Esophagus muscularis mucosa (tissue), 4 donors: ENCODE results near the gene ZNF385C. TPM values are rescaled to one million over a fixed set of nuclear protein-coding genes. Genes with fewer than 3 reads are reported as not detected.

Experiments
- DNase-seq: peaks from one replicate; pipeline ENCODE4 v3.0.0-alpha.2; 2017; ENCODE audit errors: extremely low spot score
- H3K27ac ChIP-seq, 4 donors: fragments of 200-600 bp; sonication (generic); replicated peaks in 1 of 4; 1 replicate in 3 of 4; 2 replicates in 1 of 4; pipeline ENCODE4 v1.5.1; 2016 to 2019; ENCODE audit warnings: mild to moderate bottlenecking in 1 of 4
- H3K27me3 ChIP-seq, 4 donors: fragments of 200-600 bp; sonication (generic); one replicate each; pipeline versions ENCODE4 v1.5.1 to v1.6.0; 2016 to 2019
- H3K36me3 ChIP-seq, 4 donors: fragments of 200-600 bp; sonication (generic); one replicate each; pipeline ENCODE4 v1.5.1; 2016 to 2019
- H3K4me1 ChIP-seq, 4 donors: fragments of 200-600 bp; sonication (generic); one replicate each; pipeline ENCODE4 v1.5.1; 2016 to 2019
- H3K4me3 ChIP-seq, 4 donors: fragments of 200-600 bp; sonication (generic); 1 replicate in 2 of 4; 2 replicates in 2 of 4; pipeline ENCODE4 v1.5.1; 2016 to 2019; ENCODE audit warnings: mild to moderate bottlenecking in 4 of 4, moderate library complexity in 1 of 4
- H3K9me3 ChIP-seq, 4 donors: fragments of 200-600 bp; sonication (generic); 1 replicate in 3 of 4; 2 replicates in 1 of 4; pipeline ENCODE4 v1.5.1; 2016 to 2019
- EP300 ChIP-seq: sonication (generic); formaldehyde crosslinking; IDR thresholded peaks from one replicate; pipeline ENCODE4 v1.6.1; 2017; ENCODE audit warnings: antibody characterized with exemption
- POLR2A ChIP-seq: fragments of 450-650 bp; IDR thresholded peaks from one replicate; pipeline ENCODE4 v1.6.1; 2017; ENCODE audit warnings: antibody characterized with exemption, moderate library complexity, mild to moderate bottlenecking, low read depth
- POLR2AphosphoS5 ChIP-seq, 2 donors: sonication (generic); formaldehyde crosslinking; IDR thresholded peaks; one replicate each; pipeline ENCODE4 v1.6.1; 2017; ENCODE audit warnings: antibody characterized with exemption in 2 of 2
- WGBS: methylation state at CpG from one replicate; pipeline ENCODE4 v1.1.5; 2018; 5-methylcytosine and 5-hydroxymethylcytosine counted together
- intact Hi-C: fragments of 100-400 bp; cut with DNase I; formaldehyde crosslinking; loops from one replicate; pipeline ENCODE4 v1.15.1; 2023
- total RNA-seq, 4 donors: library from RNA; depleted of rRNA; stranded (reverse); fragments of >200 nt; gene quantifications; one replicate each; pipeline versions ENCODE4 v1.1.0 to v1.2.1, GENCODE V29; 2016
- TF ChIP-seq, protein P1 (sequence below), 3 experiments: fragments of 200-600 bp in 2 of 3; fragments of 450-650 bp in 1 of 3; sonication (generic) in 2 of 3; IDR thresholded peaks; one replicate each; pipeline ENCODE4 v1.5.1; 2017 to 2019; ENCODE audit warnings: antibody characterized with exemption in 3 of 3, mild to moderate bottlenecking in 2 of 3, moderate library complexity in 1 of 3

The ZNF385C gene
- total RNA-seq, 4 donors from 2014 or later: 0.39 to 0.42 TPM; not detected in 2

DNA sequence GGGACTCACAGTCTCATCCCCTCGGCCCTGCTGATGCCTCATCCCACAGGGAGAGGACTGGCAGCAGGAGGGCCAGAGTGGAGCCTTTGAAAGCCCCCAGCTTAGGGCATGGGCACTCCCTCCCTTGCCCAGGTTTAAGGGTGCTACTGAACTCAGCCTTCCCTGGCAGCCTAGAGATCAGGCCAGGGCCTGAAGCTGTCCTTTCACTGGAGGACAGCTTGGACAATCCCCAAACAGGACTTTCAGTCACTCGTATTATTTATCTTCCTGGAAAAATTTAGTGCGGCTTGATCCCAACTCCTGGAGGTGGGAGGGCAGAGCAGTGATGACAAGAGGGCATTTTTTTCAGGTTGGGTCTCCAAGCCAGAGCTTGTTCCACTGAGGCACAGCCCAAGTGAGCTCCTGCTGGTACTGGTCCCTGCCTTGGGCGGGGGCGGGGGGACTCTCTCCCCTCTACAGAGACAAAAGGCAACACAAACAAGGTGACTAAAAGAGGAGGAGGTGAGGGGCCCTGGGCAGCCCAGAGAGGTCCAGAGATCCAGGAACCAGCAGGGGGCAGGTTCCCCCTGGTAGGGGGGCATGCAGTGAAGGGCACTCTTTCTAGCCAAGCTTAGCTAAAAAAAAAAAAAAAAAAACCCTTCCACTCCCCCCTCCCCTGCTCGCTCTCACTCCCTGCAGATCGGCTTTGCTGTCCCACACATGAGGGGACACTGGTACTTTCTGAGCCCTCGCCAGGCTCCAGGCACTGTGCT, 1.7 kb downstream of the ZNF385C start:
- WGBS: 70% methylated on average over 8 of the region's 8 CpGs
- intact Hi-C loops: no loop called here
- no peaks in the 10 kb centered on the region for H3K9me3 ChIP-seq
- DNase-seq: no peak
- H3K36me3 ChIP-seq: no peaks in the 10 kb centered on the region
- H3K4me1 ChIP-seq: peaks cover 6 to 14% (median 11%) of the 10 kb centered on the region in 4 donors
- no peak overlapping the region for H3K27ac ChIP-seq
- no peak overlapping the region for H3K4me3 ChIP-seq
- TF ChIP-seq, protein P1, sequence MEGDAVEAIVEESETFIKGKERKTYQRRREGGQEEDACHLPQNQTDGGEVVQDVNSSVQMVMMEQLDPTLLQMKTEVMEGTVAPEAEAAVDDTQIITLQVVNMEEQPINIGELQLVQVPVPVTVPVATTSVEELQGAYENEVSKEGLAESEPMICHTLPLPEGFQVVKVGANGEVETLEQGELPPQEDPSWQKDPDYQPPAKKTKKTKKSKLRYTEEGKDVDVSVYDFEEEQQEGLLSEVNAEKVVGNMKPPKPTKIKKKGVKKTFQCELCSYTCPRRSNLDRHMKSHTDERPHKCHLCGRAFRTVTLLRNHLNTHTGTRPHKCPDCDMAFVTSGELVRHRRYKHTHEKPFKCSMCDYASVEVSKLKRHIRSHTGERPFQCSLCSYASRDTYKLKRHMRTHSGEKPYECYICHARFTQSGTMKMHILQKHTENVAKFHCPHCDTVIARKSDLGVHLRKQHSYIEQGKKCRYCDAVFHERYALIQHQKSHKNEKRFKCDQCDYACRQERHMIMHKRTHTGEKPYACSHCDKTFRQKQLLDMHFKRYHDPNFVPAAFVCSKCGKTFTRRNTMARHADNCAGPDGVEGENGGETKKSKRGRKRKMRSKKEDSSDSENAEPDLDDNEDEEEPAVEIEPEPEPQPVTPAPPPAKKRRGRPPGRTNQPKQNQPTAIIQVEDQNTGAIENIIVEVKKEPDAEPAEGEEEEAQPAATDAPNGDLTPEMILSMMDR (IDR thresholded peaks at IDR 0.05): no peak
- no peak for TF ChIP-seq POLR2AphosphoS5 (IDR thresholded peaks at IDR 0.05)
- no peak for TF ChIP-seq EP300
- TF ChIP-seq POLR2A: no peak
- H3K27me3 ChIP-seq: peaks cover 0 to 64% (median 10%) of the 10 kb centered on the region in 4 donors

DNA sequence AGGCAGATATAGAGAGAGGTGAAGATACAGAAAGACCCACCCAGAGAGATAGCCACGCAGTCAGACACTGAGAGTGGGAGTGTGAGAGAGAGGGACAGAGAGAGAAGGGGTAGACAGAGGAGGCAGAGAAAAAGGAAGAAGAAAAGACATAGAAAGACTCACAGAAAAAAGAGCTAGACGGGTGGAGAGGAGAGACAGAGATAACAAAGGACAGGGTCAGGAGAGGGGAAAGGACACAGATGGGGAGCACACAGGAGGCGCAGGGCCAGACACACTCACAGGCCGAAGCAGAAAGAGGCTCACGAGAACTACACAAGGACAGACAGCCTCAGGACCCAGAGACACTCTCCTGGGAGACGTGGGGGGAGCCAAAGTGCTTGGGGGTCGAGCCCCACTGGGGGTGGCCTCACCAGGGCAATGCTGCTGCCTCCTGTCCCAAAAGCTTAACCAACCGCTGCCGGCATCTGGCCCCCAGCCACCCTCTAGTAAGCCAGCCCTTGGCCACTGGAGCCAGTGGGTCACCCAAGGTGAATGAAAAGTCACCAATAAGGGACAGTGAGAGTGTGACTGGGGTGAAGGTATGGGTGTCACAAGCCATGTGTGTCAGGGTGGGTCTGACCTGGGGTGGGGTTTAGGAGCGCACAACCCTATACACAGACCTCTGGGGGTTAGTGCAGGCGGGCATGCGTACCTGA, 3.8 kb downstream of the ZNF385C start:
- H3K4me1 ChIP-seq: peaks cover 6 to 14% (median 10%) of the 10 kb centered on the region in 4 donors
- peaks cover 0 to 64% (median 10%) of the 10 kb centered on the region in 4 donors for H3K27me3 ChIP-seq
- H3K4me3 ChIP-seq: no peak overlapping the region
- TF ChIP-seq, protein P1 (IDR thresholded peaks at IDR 0.05): no peak
- TF ChIP-seq POLR2A: no peak
- TF ChIP-seq POLR2AphosphoS5 (IDR thresholded peaks at IDR 0.05): no peak
- no peak for TF ChIP-seq EP300
- intact Hi-C loops: no loop called here
- H3K36me3 ChIP-seq: no peaks in the 10 kb centered on the region
- H3K27ac ChIP-seq: no peak overlapping the region
- no peaks in the 10 kb centered on the region for H3K9me3 ChIP-seq
- WGBS: 92% methylated on average over 12 of the region's 12 CpGs
- no peak for DNase-seq

- Histone ChIP-seq H3K27ac (no peak overlapping the region), H3K27me3 (peaks cover 0 to 71% (median 13%) of the 10 kb centered on the region in 4 donors), H3K4me3 (no peak overlapping the region), H3K4me1 (peaks cover 1 to 7% (median 3%) of the 10 kb centered on the region in 4 donors), H3K36me3 (no peaks in the 10 kb centered on the region), H3K9me3 (no peaks in the 10 kb centered on the region)
- intact Hi-C loops: no loop called here
- 68% methylated on average over 6 of the region's 6 CpGs for WGBS
- DNase-seq: no peak
- TF ChIP-seq POLR2AphosphoS5 (IDR thresholded peaks at IDR 0.05): no peak
- TF ChIP-seq, protein P1 (IDR thresholded peaks at IDR 0.05): no peak
- TF ChIP-seq POLR2A: no peak
- no peak for TF ChIP-seq EP300
Observed at GRCh38 chr17:42092939-42093338, 5.3 kb downstream of the ZNF385C start.

DNA sequence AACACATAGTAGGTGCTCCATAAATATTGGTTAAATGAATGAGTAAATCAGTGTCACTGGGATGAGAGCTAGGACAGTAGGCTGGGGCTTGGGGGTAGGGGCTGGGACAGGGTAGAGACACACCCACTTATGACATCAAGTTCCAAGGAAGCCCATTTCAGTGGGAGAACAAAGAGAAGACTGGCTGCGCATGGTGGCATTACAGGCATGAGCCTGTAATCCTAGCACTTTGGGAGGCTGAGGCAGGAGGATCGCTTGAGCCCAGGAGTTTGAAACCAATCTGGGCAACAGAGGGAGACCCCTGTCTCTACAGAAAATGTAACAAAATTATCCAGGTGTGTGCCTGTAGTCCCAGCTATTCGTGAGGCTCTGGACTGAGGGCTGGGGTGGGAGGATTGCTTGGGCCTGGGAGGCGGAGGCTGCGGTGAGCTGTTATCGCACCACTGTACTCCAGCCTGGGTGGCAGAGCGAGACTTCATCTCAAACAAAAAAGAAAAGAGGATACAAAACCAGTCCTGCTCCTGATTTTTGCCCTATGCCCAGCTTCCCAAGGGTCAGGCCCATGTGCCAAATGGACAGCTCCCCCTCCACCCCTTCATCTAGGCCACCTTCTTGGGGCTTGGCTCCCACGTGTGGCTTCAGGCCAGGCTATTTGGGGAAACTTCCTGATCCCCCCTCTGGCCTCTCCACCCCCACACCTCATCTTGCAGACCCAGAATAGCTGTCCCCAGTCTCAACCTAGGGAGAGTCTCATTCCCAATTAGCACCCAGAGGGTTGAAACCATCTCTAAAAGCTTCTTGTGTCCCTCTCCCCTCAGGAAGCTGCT, 7.1 kb downstream of the ZNF385C start:
- intact Hi-C loops: no loop called here
- DNase-seq: no peak
- no peaks in the 10 kb centered on the region for H3K9me3 ChIP-seq
- no peak overlapping the region for H3K4me3 ChIP-seq
- H3K36me3 ChIP-seq: no peaks in the 10 kb centered on the region
- no peak overlapping the region for H3K27ac ChIP-seq
- no peak for TF ChIP-seq POLR2AphosphoS5 (IDR thresholded peaks at IDR 0.05)
- TF ChIP-seq POLR2A: no peak
- TF ChIP-seq EP300: no peak
- TF ChIP-seq, protein P1 (IDR thresholded peaks at IDR 0.05): no peak
- no peaks in the 10 kb centered on the region for H3K4me1 ChIP-seq
- H3K27me3 ChIP-seq: peaks cover 0 to 55% (median 2%) of the 10 kb centered on the region in 4 donors
- WGBS: 83% methylated on average over 8 of the region's 8 CpGs
